ENCODE results near the gene CBFB. TPM values are rescaled to one million over a fixed set of nuclear protein-coding genes. Genes with fewer than 3 reads are reported as not detected.

CBFB gene
- total RNA-seq, 1 experiment from 2014 or later = 79.3 TPM

DNA sequence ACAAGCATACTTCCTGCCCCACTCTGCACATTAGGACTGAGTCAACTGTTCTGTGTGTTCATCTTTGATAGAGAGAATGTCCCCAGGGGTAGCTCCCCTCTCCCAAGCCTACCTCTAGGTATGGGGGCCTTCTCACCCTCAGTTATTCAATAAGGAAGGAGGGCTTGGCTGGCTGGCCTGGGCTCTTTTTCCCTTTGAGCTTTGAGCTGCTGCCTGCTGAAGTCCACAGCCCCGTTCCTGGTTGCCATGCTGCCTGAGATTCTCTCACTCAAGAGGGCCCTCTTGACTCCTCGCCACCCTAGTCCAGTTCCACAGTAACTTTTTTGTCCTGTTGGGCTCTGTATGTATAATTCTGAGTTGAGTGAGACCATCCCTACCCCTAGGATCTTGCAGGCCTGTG is 116.8 kb downstream of the CBFB start:
- Histone ChIP-seq H3K27me3 (ENCODE audit: low read length) (no peaks in the 10 kb centered on the region), H3K36me3 (ENCODE audit: insufficient read depth, low read length) (peaks cover 4% of the 10 kb centered on the region), H3K4me2 (ENCODE audit: low read depth, low read length, poor library complexity, severe bottlenecking) (no peak overlapping the region), H2AFZ (ENCODE audit: low read length) (no peak overlapping the region), H3K79me2 (ENCODE audit: low read length) (no peaks in the 10 kb centered on the region), H3K27ac (ENCODE audit: low read length) (no peak overlapping the region), H3K9me3 (ENCODE audit: low read length) (no peaks in the 10 kb centered on the region), H3K4me3 (ENCODE audit: low read length) (no peak overlapping the region), H3K9me2 (replicated peaks; ENCODE audit: insufficient read depth, low read length) (no peaks in the 10 kb centered on the region), H3K4me1 (ENCODE audit: low read length) (no peaks in the 10 kb centered on the region), H3K9ac (ENCODE audit: low read length) (no peak overlapping the region), H4K20me1 (ENCODE audit: insufficient read depth, low read depth, low read length) (no peaks in the 10 kb centered on the region)
- DNase-seq = no peak

DNA sequence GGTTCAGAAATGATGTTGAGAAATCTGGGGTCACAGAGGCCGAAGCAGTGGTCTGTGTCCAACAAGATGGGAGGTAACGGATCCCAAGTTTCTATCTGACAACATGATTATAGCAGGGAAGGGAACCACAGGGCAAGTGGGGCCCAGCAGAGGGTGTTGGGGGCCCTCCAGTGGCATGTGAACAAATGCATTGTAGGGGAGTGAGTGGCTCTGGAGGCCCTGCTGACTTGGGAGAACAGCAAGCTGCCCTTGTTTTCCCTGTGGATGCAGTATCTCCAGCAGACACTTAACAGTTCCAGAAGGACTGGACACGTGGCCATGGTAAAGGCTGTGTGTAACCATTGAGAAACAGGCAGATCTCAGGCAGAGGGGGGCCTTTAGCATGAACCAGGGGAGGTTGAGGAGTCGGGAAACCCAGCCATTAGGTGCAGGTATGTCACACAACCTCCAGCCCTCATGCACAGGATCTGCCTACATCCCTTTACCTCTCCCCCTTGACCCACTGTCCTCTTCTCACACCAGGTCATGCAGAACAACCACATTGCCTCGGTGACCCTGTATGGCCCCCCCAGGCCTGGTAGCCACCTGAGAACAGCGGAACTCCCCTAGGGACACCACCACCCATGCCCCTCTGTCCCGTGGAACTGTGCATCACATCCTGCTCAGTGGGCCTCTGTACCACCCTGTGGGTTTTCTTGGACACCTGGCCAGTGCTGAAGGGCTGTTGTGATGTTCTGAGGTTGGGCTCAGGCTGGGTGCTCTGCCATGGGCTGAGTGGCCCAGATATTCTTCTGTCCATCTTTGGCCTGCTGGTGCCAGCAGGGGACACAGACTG is 117.8 kb downstream of the CBFB start:
- H3K4me1 ChIP-seq (ENCODE audit: low read length) = no peaks in the 10 kb centered on the region
- no peak overlapping the region for H3K9ac ChIP-seq (ENCODE audit: low read length)
- no peaks in the 10 kb centered on the region for H3K27me3 ChIP-seq (ENCODE audit: low read length)
- DNase-seq = no peak
- H3K79me2 ChIP-seq (ENCODE audit: low read length) = no peaks in the 10 kb centered on the region
- H3K9me3 ChIP-seq (ENCODE audit: low read length) = no peaks in the 10 kb centered on the region
- H3K4me2 ChIP-seq (ENCODE audit: low read depth, low read length, poor library complexity, severe bottlenecking) = no peak overlapping the region
- H4K20me1 ChIP-seq (ENCODE audit: insufficient read depth, low read depth, low read length) = no peaks in the 10 kb centered on the region
- H2AFZ ChIP-seq (ENCODE audit: low read length) = no peak overlapping the region
- no peaks in the 10 kb centered on the region; the same call in none of the 2 replicates for H3K36me3 ChIP-seq (ENCODE audit: insufficient read depth, low read length)
- H3K9me2 ChIP-seq (replicated peaks; ENCODE audit: insufficient read depth, low read length) = no peaks in the 10 kb centered on the region
- H3K4me3 ChIP-seq (ENCODE audit: low read length) = no peak overlapping the region
- H3K27ac ChIP-seq (ENCODE audit: low read length) = no peak overlapping the region

GRCh38 chr16:67147437-67148140 is 118.6 kb downstream of the CBFB start:
- no peaks in the 10 kb centered on the region for H3K9me2 ChIP-seq (replicated peaks; ENCODE audit: insufficient read depth, low read length)
- H3K9ac ChIP-seq (ENCODE audit: low read length) = no peak overlapping the region
- H2AFZ ChIP-seq (ENCODE audit: low read length) = no peak overlapping the region
- no peak overlapping the region for H3K27ac ChIP-seq (ENCODE audit: low read length)
- no peaks in the 10 kb centered on the region for H4K20me1 ChIP-seq (ENCODE audit: insufficient read depth, low read depth, low read length)
- H3K79me2 ChIP-seq (ENCODE audit: low read length) = no peaks in the 10 kb centered on the region
- no peaks in the 10 kb centered on the region for H3K27me3 ChIP-seq (ENCODE audit: low read length)
- H3K4me2 ChIP-seq (ENCODE audit: low read depth, low read length, poor library complexity, severe bottlenecking) = no peak overlapping the region
- H3K9me3 ChIP-seq (ENCODE audit: low read length) = no peaks in the 10 kb centered on the region
- H3K4me1 ChIP-seq (ENCODE audit: low read length) = no peaks in the 10 kb centered on the region
- H3K4me3 ChIP-seq (ENCODE audit: low read length) = no peak overlapping the region
- no peaks in the 10 kb centered on the region; the same call in 1 of the 2 replicates for H3K36me3 ChIP-seq (ENCODE audit: insufficient read depth, low read length)
- no peak for DNase-seq

- no peaks in the 10 kb centered on the region for H3K9me3 ChIP-seq (ENCODE audit: low read length)
- no peaks in the 10 kb centered on the region for H3K27me3 ChIP-seq (ENCODE audit: low read length)
- H2AFZ ChIP-seq (ENCODE audit: low read length) = no peak overlapping the region
- H3K27ac ChIP-seq (ENCODE audit: low read length) = no peak overlapping the region
- no peak for DNase-seq
- no peak overlapping the region for H3K4me2 ChIP-seq (ENCODE audit: low read depth, low read length, poor library complexity, severe bottlenecking)
- H3K36me3 ChIP-seq (ENCODE audit: insufficient read depth, low read length) = no peaks in the 10 kb centered on the region; the same call in 1 of the 2 replicates
- H3K79me2 ChIP-seq (ENCODE audit: low read length) = no peaks in the 10 kb centered on the region
- no peak overlapping the region for H3K4me3 ChIP-seq (ENCODE audit: low read length)
- H3K9me2 ChIP-seq (replicated peaks; ENCODE audit: insufficient read depth, low read length) = no peaks in the 10 kb centered on the region
- no peak overlapping the region for H3K9ac ChIP-seq (ENCODE audit: low read length)
- no peaks in the 10 kb centered on the region for H3K4me1 ChIP-seq (ENCODE audit: low read length)
- H4K20me1 ChIP-seq (ENCODE audit: insufficient read depth, low read depth, low read length) = no peaks in the 10 kb centered on the region
These were observed 119.3 kb downstream of the CBFB start for GRCh38 chr16:67148221-67148620.

GRCh38 chr16:67148656-67149275 is 119.8 kb downstream of the CBFB start:
- H3K36me3 ChIP-seq (ENCODE audit: insufficient read depth, low read length) = no peaks in the 10 kb centered on the region; the same call in 1 of the 2 replicates
- no peaks in the 10 kb centered on the region for H3K9me2 ChIP-seq (replicated peaks; ENCODE audit: insufficient read depth, low read length)
- H3K4me1 ChIP-seq (ENCODE audit: low read length) = no peaks in the 10 kb centered on the region
- H3K27me3 ChIP-seq (ENCODE audit: low read length) = no peaks in the 10 kb centered on the region
- no peaks in the 10 kb centered on the region for H3K9me3 ChIP-seq (ENCODE audit: low read length)
- H3K4me2 ChIP-seq (ENCODE audit: low read depth, low read length, poor library complexity, severe bottlenecking) = no peak overlapping the region
- H3K27ac ChIP-seq (ENCODE audit: low read length) = no peak overlapping the region
- no peaks in the 10 kb centered on the region for H3K79me2 ChIP-seq (ENCODE audit: low read length)
- H3K4me3 ChIP-seq (ENCODE audit: low read length) = no peak overlapping the region
- no peak for DNase-seq
- no peak overlapping the region for H2AFZ ChIP-seq (ENCODE audit: low read length)
- H3K9ac ChIP-seq (ENCODE audit: low read length) = no peak overlapping the region
- H4K20me1 ChIP-seq (ENCODE audit: insufficient read depth, low read depth, low read length) = no peaks in the 10 kb centered on the region

GRCh38 chr16:67149276-67150046 is 120.5 kb downstream of the CBFB start:
- Histone ChIP-seq H4K20me1 (ENCODE audit: insufficient read depth, low read depth, low read length) (peaks cover 6% of the 10 kb centered on the region; the same call in 1 of the 2 replicates), H3K9me3 (ENCODE audit: low read length) (no peaks in the 10 kb centered on the region), H3K9ac (ENCODE audit: low read length) (no peak overlapping the region), H3K27me3 (ENCODE audit: low read length) (no peaks in the 10 kb centered on the region), H2AFZ (ENCODE audit: low read length) (no peak overlapping the region), H3K4me1 (ENCODE audit: low read length) (no peaks in the 10 kb centered on the region), H3K4me3 (ENCODE audit: low read length) (no peak overlapping the region), H3K27ac (ENCODE audit: low read length) (no peak overlapping the region), H3K9me2 (replicated peaks; ENCODE audit: insufficient read depth, low read length) (no peaks in the 10 kb centered on the region), H3K36me3 (ENCODE audit: insufficient read depth, low read length) (no peaks in the 10 kb centered on the region; the same call in 1 of the 2 replicates), H3K79me2 (ENCODE audit: low read length) (no peaks in the 10 kb centered on the region), H3K4me2 (ENCODE audit: low read depth, low read length, poor library complexity, severe bottlenecking) (no peak overlapping the region)
- DNase-seq = no peak

DNA sequence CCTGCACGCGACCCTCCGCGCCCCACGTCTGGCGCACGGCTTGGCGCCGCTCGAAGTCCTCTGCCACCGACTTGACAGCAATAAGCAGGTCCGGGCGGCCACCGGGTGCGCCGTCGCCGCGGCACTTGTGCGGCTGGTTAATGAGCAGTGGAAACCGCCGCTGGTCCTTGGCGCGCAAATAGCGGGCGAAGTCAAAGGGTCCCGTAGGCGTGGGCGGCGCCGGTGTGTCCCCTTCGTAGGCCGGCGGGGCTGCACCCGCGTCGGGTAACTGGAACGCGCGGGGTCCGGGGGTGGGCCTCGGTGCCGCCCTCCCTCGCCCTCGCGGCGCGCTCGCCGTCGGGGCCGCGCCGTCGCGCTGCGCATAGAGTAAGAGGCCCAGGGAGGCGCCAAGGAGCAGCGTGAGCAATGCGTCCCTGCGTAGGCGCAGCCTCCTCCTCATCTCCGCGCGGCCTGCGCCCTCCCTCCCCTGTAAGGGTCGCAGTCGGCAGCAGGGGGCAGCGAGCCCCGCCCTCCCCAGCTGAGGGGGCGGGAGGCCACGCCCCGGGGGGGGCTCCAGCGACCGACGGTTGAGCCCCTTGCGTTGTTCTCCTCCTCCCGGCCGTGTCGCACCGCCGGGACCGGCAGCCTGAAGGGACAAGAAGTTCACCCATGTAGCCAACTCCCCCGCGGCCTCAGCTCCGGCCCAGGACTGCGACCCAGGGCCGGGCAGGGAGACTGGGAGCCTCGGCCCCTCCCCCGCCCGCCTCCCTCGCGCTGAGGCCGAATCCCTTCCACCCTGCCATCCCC is 121.3 kb downstream of the CBFB start:
- Histone ChIP-seq H3K27me3 (ENCODE audit: low read length) (no peaks in the 10 kb centered on the region), H3K9me3 (ENCODE audit: low read length) (no peaks in the 10 kb centered on the region), H3K4me2 (ENCODE audit: low read depth, low read length, poor library complexity, severe bottlenecking) (no peak overlapping the region), H3K36me3 (ENCODE audit: insufficient read depth, low read length) (no peaks in the 10 kb centered on the region; the same call in 1 of the 2 replicates), H3K4me1 (ENCODE audit: low read length) (peaks cover 3% of the 10 kb centered on the region), H3K9ac (ENCODE audit: low read length) (no peak overlapping the region), H4K20me1 (ENCODE audit: insufficient read depth, low read depth, low read length) (peaks cover 13% of the 10 kb centered on the region; the same call in 1 of the 2 replicates), H3K9me2 (replicated peaks; ENCODE audit: insufficient read depth, low read length) (no peaks in the 10 kb centered on the region), H3K27ac (ENCODE audit: low read length) (no peak overlapping the region), H2AFZ (ENCODE audit: low read length) (no peak overlapping the region), H3K4me3 (ENCODE audit: low read length) (no peak overlapping the region), H3K79me2 (ENCODE audit: low read length) (no peaks in the 10 kb centered on the region)
- no peak for DNase-seq
